RCC 7860 (cell line): ENCODE measurements around the gene GABRG3.

Source experiments
- DNase-seq: peaks from one replicate; pipeline ENCODE4 v3.0.0-alpha.2; 2015; ENCODE audit warnings: low spot score
- FAIRE-seq: peaks from 2 replicates; lab custom pipeline; 2012; peaks lifted over from hg19 to GRCh38; lab: Jason Lieb, UNC

The GABRG3 gene

DNA sequence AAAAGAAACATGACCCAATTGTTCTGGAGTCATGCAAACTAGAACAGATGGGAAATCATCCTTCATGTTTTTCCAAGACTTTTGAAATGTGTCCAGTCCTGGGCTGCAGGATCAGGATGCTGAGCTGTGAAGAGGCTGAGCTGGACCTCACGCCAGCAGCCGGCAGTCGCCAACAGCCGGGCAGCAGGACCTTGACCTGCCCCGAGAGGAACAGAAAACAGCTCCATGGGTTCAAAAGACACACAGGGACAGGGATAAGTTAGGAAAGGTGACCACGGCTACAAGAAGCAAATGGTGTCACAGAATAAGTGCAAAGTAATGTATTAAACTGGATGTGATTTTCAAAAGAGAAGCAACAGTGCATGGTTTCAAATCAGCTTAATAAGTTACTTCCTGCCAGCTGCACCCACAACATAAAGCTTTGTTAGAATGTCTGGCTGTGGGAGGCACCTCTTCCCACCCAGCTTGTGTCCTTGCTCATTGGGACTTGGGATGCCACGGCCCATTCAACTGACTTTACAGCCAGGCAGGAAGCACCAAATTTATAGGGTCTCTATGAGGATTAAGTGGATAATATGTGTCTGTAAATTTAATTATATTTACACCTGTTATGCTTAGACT, 266.4 kb downstream of the GABRG3 start:
- DNase-seq = no peak
- FAIRE-seq = no peak

DNA sequence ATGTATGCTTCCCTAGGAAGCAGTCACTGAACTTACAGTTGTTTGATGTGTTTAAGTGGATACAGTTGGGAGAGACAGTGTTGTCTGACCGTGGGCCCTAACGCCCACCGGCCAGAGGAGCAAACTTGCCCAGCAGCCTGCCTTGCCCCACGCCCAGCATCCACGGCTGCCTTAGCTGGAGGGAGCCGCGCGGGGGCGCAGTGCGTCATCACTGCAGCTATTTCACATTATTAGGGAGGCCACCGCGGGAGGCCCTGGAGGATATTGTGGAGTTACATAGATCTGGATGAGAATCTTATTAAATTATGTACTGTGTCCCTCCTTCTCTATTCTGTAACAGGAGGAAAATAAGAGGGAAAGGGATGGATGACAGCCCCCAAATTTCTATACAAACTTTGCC, 267.2 kb downstream of the GABRG3 start:
- FAIRE-seq = no peak

DNA sequence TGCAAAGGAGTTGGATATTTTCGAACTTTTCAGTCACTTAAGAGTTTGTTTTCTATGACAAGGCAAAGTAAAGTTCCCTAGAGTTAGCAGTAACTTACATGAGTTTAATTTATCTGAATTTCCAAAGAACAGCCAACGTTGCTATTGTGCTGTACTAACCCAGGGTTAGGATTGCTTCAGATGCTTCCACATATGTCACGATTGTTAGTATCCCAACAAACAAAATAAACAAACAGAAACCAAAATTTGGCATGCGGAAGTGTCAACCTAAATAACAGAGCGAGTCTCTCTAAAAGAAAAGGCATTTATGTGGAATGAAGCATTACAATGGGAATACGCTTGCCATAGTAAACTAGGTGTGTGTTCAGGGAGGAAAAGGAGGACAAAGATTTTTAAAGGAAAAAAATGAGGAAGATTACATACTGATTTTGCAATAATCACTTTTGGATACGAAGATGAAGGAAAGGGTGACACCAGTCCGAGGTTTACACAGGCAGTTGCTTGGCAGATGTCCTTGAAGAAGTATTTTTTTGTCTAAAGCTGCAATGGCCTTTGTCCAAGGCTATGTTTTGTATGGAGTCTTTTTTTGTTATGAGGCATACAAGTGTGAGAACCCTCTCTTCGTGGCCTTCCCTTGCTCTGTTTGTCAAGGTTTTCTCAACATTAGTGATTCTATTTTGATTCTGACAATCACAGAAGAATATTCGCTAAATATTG, 267.9 kb downstream of the GABRG3 start:
- DNase-seq (no peak), FAIRE-seq (no peak)

More for the DNA sequence above, 267.2 kb downstream of the GABRG3 start:
- no peak for DNase-seq

DNA sequence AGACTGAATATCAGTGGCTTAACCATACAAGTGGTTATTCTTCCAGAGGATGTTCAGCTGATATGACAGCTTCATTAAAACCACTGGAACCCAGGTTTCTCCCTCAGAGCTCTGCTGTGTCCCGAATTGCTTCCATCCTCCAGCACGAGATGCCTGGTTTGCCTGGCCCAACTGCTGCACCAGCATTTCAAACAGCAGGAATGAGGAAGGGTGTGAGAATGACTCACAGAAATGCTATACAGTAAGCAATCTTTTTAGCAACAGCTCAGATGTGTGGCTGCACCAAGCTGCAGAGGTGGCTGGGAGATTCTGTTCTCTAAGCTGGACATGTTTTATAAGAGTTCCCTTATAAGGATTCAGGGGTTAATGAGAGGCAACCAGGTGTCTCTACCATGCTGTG, 271.0 kb downstream of the GABRG3 start:
- FAIRE-seq (peak; percentile 26), DNase-seq (peak; percentile 33)

DNA sequence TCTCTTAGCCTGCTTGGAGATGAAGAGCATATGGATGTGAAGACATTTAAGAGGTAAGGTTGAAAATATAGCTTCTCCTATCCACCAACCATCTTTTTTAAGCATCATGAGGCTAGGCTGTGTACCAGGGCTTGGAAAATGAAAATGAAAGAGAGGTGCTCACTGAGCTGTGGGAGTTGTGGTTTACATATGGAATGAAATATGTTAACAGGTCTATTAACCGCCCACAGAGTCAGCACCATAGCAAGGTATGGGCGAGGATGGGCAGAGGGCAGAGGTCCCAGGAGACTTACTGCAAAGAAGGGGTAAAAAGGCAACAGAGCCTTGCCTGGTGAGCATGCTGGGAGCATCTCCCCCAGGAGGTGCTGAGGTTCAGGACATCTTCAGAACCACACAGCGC, 273.1 kb downstream of the GABRG3 start:
- DNase-seq (peak; percentile 7), FAIRE-seq (no peak)

DNA sequence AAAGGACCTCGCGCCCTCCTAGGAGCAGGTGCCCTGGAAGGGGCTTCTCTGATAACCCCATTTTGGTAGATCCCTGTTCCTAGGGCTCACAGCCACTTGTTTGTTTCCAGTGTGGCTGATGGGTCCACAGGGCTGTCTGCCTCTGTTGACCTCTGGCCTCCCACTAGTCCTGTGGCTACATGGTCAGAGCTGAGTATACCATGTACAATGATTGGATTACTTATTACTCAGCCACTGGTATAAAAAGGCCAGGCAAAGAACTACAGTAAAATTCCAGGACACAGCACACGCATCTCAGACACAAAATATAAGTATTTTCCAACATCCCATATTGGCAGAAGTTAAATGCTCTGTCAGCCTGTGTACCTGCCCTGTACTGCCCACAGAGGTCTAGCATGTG, 277.3 kb downstream of the GABRG3 start:
- peak; percentile 37 for DNase-seq
- peak; percentile 52 for FAIRE-seq

DNA sequence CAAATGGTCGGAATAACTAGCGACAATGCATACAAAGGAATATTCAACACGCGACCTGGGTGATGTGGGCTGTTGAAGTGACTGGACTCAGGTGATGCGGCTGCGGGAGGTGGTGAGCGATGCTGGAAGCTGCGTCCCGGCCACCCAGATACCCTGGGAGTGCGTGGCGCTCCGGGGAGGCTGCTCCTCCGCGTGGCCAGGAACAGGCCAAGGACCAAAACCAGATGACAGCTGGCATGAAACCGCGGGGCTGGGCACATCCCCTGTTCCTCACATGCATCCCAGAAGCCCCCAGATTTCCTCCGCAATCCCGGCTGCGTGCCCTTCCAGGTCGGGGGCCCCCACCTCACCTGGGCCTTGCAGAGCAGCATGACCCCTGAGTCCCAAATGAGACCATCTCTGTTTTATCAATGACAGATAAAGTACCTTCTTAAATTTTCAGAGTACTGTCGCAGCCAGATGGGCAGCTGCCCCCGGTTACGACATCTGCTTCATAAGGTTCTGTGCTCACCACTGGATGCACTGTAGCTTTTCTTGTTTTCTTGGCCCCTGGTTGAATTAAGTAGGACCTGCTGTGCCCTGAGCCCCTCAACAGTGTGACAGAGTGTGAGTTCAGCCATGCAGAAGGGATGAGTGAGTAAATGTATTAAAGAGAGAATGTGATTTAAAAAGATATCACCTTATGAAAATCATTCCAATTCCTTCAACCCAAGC, 278.2 kb downstream of the GABRG3 start:
- FAIRE-seq (no peak), DNase-seq (no peak)

DNA sequence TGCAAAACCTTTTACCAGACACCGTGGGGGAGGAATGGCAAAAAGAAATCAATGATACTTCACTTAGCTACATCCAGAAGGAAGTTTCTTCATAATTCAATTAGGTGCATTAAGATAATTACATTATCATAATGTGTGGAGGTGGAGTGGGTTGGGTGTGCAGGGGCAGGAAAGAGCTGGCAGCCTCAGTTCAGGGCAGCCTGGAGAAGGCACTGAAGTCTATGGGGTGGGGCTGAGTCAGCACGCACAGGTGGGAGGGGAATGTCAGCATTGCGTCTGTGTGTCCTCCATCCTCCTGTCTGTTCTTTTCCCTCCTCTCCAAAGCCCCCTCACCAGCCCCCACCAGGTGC, 278.8 kb downstream of the GABRG3 start:
- FAIRE-seq (no peak), DNase-seq (no peak)

DNA sequence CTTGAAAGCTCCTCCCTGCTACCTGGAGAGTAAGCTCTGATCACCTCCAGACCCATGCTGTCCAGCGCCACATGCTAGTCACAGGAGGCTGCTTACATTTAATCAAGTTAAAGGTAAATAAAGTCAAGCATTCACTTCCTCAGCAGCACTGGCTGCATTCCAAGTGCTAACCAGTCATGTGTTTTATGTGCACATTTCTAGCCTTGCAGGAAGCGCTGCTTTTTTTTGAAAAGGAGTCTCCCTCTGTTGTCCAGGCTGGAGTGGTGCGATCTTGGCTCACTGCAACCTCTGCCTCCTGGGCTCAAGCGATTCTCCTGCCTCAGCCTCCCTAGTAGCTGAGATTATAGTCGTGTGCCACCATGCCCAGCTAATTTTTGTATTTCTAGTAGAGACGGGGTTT, 279.2 kb downstream of the GABRG3 start:
- DNase-seq = no peak
- FAIRE-seq = no peak

DNA sequence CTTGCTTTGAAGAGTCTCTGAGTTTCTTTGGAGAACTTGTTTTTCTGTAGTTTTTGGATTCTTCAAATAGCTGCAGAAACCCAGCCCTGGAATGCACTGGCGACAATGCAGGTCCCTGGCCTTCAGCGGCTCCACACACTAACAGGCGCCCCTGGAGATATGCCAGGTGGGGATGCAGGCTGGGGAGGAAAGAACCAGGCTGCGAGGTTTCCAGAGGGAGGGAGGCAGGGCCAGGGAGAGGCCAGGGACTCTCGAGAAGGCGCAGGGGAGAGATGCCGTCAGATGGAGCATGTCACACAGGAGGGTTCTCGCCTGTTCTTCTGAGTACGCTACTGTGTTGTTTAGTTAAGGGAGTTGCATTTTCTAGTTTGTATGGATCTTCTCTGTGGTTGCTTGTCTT, 283.1 kb downstream of the GABRG3 start:
- FAIRE-seq (no peak), DNase-seq (no peak)

DNA sequence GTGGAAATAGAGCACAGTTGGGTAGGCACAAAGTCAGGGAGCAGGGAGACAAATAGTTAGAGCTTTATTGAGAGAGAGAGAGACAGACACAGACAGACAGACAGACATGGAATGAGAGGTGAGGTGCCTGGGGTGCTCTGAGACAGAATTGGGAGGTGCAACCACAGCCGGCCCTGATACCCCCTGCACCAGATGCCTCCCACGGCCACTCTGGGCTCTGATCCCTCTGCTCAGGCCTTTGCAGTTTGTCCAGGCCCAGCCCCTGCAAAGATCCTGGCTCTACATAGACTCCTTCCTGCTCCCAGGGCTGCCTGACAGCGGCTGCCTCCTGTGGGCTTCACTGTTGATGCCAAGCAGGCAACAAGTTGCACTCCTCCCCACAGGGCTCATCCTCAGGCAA, 283.8 kb downstream of the GABRG3 start:
- FAIRE-seq = no peak
- DNase-seq = no peak

DNA sequence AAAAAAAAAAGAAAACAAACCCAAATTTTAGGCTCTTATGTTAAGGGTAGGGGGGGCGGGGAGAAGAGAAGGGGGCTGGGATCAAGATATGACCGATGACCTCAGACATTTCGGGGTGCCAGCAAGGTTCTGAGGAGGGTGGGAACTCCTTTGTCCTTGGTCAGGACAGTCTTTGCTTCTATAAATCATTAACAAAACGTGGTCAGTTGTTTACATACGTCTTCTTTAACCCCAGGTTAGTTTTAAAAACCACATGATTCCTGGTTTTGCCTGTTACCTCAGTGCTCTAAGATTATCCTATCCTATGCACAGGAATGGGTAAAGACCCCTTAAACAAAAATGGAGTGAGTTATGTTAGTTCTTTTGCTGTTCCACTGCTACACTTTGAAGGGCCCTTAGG, 285.5 kb downstream of the GABRG3 start:
- FAIRE-seq (no peak), DNase-seq (no peak)

DNA sequence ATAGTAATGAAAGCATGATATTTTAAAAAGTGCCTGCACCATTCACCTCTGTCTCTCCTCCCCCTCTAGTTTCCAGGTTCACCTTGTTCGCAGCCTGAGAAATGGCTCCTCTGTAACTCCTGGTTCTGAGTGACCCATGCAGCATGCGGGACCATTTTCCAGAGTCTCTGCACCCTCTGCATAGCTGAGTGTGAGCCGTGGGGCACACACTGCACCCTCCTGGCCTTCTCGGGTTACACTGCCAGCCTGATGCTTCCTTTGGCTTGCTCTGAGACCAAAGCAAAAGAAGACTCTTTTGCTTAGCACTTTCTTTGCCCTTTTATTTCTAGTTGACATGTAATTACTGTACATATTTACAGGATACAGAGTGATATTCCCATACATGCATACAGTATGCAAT, 287.3 kb downstream of the GABRG3 start:
- FAIRE-seq = no peak
- DNase-seq = no peak

DNA sequence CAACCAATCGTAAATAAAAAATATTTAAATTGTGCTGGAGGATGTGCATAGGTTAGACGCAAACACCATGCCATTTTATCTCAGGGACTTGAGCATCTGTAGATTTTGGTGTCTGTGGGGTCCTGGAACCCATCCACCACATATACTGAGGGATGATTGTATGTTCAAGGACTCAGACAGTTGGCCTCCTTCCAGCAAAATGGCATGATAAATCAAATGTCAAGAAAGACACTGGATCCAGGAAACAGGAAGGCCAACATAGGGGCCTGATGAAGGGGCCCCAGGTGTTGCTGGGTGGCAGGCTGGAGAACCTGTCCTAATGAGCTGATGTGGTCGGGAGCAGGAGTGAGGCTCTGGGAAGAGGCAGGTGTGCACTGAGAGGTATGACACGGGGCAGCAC, 289.5 kb downstream of the GABRG3 start:
- DNase-seq (no peak), FAIRE-seq (no peak)

DNA sequence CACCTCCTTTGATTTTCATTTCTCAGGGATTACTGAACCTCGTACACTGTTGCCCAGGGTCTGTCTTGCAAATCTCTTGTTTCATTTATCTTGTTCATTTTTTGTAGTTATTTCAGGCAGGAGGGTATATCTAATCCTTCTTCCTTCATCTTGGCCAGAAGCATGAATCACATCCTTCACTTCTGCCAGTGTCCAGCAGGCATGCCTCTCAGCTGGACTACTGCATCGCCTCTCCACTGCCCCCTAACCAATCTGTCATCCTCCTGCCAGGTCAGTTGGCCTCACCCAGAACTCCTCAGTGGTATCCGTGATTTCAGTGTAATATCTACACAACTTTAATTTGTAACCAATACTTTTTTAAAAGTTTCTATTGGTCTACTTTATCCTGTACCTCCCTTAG, 297.9 kb downstream of the GABRG3 start:
- DNase-seq (no peak), FAIRE-seq (no peak)

DNA sequence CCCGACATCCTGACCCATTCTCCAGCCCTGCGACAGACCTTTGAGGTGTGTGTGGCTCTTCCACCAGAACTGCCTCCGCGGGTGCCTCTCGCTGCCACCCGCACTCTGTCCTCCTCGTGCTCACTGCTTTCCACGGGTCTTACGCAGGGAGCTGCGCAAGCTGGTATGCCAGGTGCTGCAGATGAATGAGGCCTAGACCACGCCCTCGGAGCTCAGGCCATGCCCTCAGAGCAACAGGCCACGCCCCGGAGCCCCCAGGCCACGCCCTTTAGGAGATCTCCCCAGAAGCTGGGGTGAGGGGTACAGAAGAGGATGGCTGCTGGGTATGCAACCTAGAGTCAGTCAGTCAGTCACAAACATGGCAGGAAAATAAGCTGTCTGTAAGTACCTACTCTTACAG, 300.3 kb downstream of the GABRG3 start:
- DNase-seq = no peak
- no peak for FAIRE-seq

DNA sequence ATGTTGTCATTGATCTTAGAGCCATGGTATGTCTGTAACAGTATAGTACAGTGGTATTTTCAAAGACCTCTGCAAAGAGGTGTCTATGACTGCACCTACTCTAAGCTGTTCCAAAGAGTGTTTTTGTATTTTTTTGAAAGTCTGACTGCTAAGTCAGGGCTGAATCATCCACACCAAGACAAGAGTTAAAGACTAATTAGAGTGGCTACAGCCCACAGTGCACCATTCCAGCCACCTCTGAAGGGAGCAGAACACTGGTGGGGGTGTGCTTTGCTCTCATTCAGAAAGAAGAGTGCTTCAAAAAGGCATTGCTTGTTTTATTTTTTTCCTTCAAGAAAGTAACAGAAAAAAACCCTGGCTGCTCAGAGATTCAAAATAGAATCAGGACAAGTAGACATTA, 301.4 kb downstream of the GABRG3 start:
- FAIRE-seq (no peak), DNase-seq (no peak)

DNA sequence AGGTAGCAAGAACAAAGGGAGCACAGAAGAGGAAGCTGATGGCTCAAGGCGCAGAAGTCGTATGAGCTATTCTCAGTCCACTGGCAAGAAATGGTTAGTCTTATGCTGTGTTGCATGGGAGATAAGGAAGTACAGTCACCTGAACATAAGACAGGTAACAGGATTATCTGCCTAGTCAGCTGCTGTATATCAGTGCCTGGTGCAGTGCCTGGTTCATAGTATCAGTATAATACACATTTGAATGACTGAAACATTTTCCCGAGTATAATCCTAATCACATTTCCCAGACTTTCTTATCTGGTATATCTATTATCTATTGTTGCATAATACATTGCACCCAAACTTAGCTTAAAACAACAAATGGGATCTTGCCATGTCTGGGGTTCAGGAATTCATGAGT, 302.5 kb downstream of the GABRG3 start:
- DNase-seq = no peak
- FAIRE-seq = no peak

DNA sequence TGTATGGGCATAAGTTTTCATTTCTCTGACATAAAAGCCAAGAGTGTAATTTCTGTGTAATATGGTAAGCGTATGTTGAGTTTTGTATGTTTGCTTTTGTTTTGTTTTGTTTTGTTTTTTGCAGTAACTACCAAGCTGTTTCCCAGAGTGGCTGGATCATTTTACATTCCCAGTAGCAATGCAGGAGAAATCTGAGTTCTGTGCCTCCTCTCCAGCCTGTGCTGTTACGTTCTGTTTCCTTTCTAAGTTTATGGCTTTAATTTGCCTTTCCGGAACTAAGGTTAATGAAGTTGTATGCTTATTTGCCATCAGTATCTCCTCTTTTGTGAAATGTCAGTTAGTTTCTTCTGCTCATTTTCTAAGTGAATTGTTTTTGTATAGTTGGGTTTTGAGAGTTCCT, 307.8 kb downstream of the GABRG3 start:
- DNase-seq (no peak), FAIRE-seq (no peak)

DNA sequence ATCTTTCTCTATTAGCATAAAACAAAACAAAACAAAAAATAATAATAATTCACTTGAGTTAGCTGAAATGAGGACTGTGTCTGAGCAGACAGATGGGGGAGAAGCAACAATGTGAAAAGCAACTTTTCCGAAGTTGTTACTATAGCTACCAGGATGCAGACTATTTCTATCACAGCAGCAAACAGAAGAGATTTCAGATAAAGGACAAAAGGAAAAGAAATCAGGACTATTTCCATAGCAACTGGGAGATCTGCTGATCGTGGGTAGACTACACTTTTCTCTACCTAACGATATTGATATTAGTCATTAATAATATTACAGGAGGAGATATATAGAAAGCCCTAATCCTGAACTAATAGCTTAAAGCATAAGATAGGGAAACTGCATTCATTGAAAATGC, 321.7 kb downstream of the GABRG3 start:
- FAIRE-seq = no peak
- no peak for DNase-seq

DNA sequence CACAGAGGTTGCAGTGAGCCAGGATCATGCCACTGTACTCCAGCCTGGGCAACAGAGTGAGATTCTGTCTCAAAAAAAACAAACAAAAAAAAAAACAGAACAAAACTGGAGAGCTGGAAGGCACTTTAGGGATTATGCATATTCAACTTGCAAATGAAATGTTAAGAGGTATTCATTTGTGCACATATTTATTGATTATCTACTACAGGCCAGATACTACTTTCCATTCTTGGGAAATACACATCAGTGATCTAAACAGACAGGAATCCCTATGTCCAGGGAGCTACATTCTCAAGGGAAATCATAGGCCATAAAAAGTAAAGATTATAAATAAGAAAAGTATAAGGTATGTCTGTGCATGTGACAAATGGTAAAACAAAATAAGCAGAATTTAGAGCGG, 322.6 kb downstream of the GABRG3 start:
- FAIRE-seq = no peak

DNA sequence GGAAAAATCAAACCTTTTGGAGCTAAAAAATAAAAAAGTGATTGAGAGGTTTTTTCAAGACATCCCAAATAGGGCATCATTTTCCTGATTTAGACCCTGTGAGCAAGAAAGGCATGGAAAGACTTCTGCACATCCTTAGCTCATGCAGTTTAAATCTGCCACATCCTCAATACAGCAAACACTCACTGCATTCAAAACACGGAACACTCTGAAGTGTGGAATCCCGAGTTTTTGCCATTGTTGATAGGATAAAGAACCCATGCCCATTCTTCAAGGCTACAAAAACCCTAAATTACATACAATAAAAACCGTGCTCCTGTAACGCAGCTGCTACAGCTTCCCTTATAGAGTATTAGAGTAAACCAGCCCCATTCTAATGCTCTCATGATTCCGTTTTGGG, 346.8 kb downstream of the GABRG3 start:
- no peak for DNase-seq
- no peak for FAIRE-seq

More for the DNA sequence above, 322.6 kb downstream of the GABRG3 start:
- DNase-seq = no peak
